Endothelial cell of umbilical vein (primary cell): Measurements from ENCODE around the gene EIF3K. TPM values are rescaled to one million over a fixed set of nuclear protein-coding genes. Genes with fewer than 3 reads are reported as not detected.
A peak's percentile ranks its signal among the peaks of the same experiment; 100 is the strongest.

Source experiments
- BruUV-seq: library from RNA; stranded (reverse); fragments of 400-500 nt; replicated peaks from 2 replicates; lab custom pipeline; 2021; lab: Mats Ljungman, UMichigan
- CTCF ChIA-PET: fragments of 300-600, 350-600 bp; sonication (Branson Sonifier 250); formaldehyde crosslinking; loops from one replicate; lab custom pipeline; 2021; ENCODE audit warnings: antibody characterized with exemption, inconsistent platforms; lab: Charles Lee
- POLR2A ChIA-PET: fragments of 300-600, 350-600 bp; sonication (Branson Sonifier 250); formaldehyde crosslinking; loops from one replicate; lab custom pipeline; 2021; ENCODE audit warnings: antibody characterized with exemption, inconsistent platforms; lab: Charles Lee
- DNase-seq: peaks from one replicate; pipeline ENCODE4 v3.0.0-alpha.2; 2011; ENCODE audit warnings: low read depth, low spot score
- FAIRE-seq: peaks from 2 replicates; lab custom pipeline; 2011; peaks lifted over from hg19 to GRCh38; lab: Jason Lieb, UNC
- H2AFZ ChIP-seq: 2 replicates; pipeline ENCODE4 v1.6.0; 2012; ENCODE audit warnings: low read depth, low read length, control low read depth, inconsistent platforms
- H3K27ac ChIP-seq: 2 replicates; pipeline ENCODE4 v1.5.1; 2011; ENCODE audit warnings: low read depth, mild to moderate bottlenecking, control low read depth, low read length, moderate library complexity; ENCODE audit not compliant: insufficient read depth
- H3K27me3 ChIP-seq, 2 experiments: 2 replicates each; pipeline versions ENCODE4 v1.6.0 to v1.6.1; 2011; ENCODE audit warnings: low read length in 2 of 2, mixed read lengths in 1 of 2; ENCODE audit not compliant: control insufficient read depth in 2 of 2, insufficient read depth in 2 of 2
- H3K36me3 ChIP-seq, 2 experiments: 2 replicates in 1 of 2; 3 replicates in 1 of 2; pipeline ENCODE4 v1.5.1; 2011; ENCODE audit warnings: low read length in 2 of 2, mild to moderate bottlenecking in 1 of 2, moderate library complexity in 1 of 2; ENCODE audit not compliant: control insufficient read depth in 2 of 2, insufficient read depth in 2 of 2; ENCODE audit errors: extremely low read depth in 1 of 2
- H3K4me1 ChIP-seq: 3 replicates; pipeline ENCODE4 v1.5.1; 2011; ENCODE audit warnings: mild to moderate bottlenecking, low read length; ENCODE audit not compliant: control insufficient read depth, insufficient read depth; ENCODE audit errors: extremely low read depth
- H3K4me2 ChIP-seq: 2 replicates; pipeline ENCODE4 v1.6.1; 2011; ENCODE audit warnings: low read length, control low read depth, mixed read lengths; ENCODE audit not compliant: insufficient read depth
- H3K4me3 ChIP-seq, 3 experiments: fragments of 200-600 bp in 1 of 3; sonication (generic), shearing (Covaris generic) in 1 of 3; replicated peaks in 1 of 3; 2 replicates each; pipeline ENCODE4 v1.5.1; 2011 to 2016; ENCODE audit warnings: control low read depth in 3 of 3, low read length in 3 of 3, mild to moderate bottlenecking in 2 of 3, inconsistent platforms in 1 of 3, low read depth in 1 of 3, moderate library complexity in 1 of 3; ENCODE audit not compliant: insufficient read depth in 1 of 3
- H3K79me2 ChIP-seq: 2 replicates; pipeline ENCODE4 v1.6.0; 2012; ENCODE audit warnings: low read length, inconsistent platforms; ENCODE audit not compliant: control insufficient read depth, insufficient read depth
- H3K9ac ChIP-seq: replicated peaks from 2 replicates; pipeline ENCODE3; 2011; ENCODE audit warnings: low read length, control low read depth; ENCODE audit not compliant: insufficient read depth; ENCODE audit errors: extremely low read depth
- H3K9me1 ChIP-seq: replicated peaks from 3 replicates; pipeline ENCODE4 v1.6.0; 2011; ENCODE audit warnings: mild to moderate bottlenecking, low read length; ENCODE audit not compliant: control insufficient read depth, insufficient read depth; ENCODE audit errors: extremely low read depth
- H3K9me3 ChIP-seq: replicated peaks from 2 replicates; pipeline ENCODE4 v1.5.1; 2012; ENCODE audit warnings: low read length, inconsistent platforms; ENCODE audit not compliant: control insufficient read depth, insufficient read depth
- H4K20me1 ChIP-seq: replicated peaks from 2 replicates; pipeline ENCODE3; 2011; ENCODE audit warnings: mild to moderate bottlenecking, low read length; ENCODE audit not compliant: control insufficient read depth, insufficient read depth; ENCODE audit errors: extremely low read depth
- CTCF ChIP-seq, 2 donors: IDR thresholded peaks; 1 replicate in 1 of 2; 2 replicates in 1 of 2; pipeline ENCODE4 v1.5.1; 2011; ENCODE audit warnings: low read length in 2 of 2, mild to moderate bottlenecking in 2 of 2, moderate library complexity in 2 of 2, control low read depth in 1 of 2, inconsistent platforms in 1 of 2, low read depth in 1 of 2; ENCODE audit not compliant: insufficient read depth in 1 of 2; ENCODE audit errors: extremely low read depth in 1 of 2
- EZH2 ChIP-seq: IDR thresholded peaks from 2 replicates; pipeline ENCODE4 v1.6.1; 2012; ENCODE audit warnings: borderline replicate concordance, low read depth, mild to moderate bottlenecking, moderate library complexity, low read length, inconsistent platforms; ENCODE audit not compliant: severe bottlenecking
- FOS ChIP-seq: IDR thresholded peaks from 2 replicates; pipeline ENCODE4 v1.6.1; 2011; ENCODE audit warnings: mild to moderate bottlenecking, low read length, moderate library complexity, borderline replicate concordance; ENCODE audit not compliant: insufficient read depth
- GATA2 ChIP-seq: IDR thresholded peaks from 2 replicates; pipeline ENCODE4 v1.7.0; 2011; ENCODE audit warnings: low read depth, mild to moderate bottlenecking, moderate library complexity, mixed read lengths, low read length; ENCODE audit not compliant: insufficient read length, insufficient read depth
- JUN ChIP-seq: IDR thresholded peaks from 2 replicates; pipeline ENCODE4 v1.6.1; 2011; ENCODE audit warnings: borderline replicate concordance, low read depth; ENCODE audit not compliant: insufficient read length, insufficient read depth
- MAX ChIP-seq: IDR thresholded peaks from 2 replicates; pipeline ENCODE4 v1.6.1; 2011; ENCODE audit not compliant: insufficient read depth, insufficient read length
- MYC ChIP-seq: IDR thresholded peaks from one replicate; pipeline ENCODE4 v1.6.1; 2011; ENCODE audit warnings: mild to moderate bottlenecking, low read depth, low read length
- POLR2A ChIP-seq: IDR thresholded peaks from 2 replicates; pipeline ENCODE4 v1.6.1; 2012; ENCODE audit warnings: low read depth, mild to moderate bottlenecking, control low read depth, low read length
- POLR2AphosphoS5 ChIP-seq: IDR thresholded peaks from 2 replicates; pipeline ENCODE4 v1.6.1; 2012; ENCODE audit warnings: low read depth, mild to moderate bottlenecking, control low read depth, low read length, moderate library complexity; ENCODE audit not compliant: insufficient read depth
- dilution Hi-C: fragments of 300-500 bp; cut with MboI; formaldehyde crosslinking; loops from one replicate; pipeline ENCODE4 v1.15.0; 2019; ENCODE audit warnings: low sequenced_read_pairs; ENCODE audit not compliant: extremely low pct_ligation_motif_present
- intact Hi-C: fragments of 100-400 bp; cut with micrococcal nuclease; formaldehyde crosslinking; loops from one replicate; pipeline ENCODE4 v1.10.0; 2022
- polyA plus RNA-seq, 4 experiments: library from polyadenylated mRNA; depleted of rRNA in 3 of 4; stranded (reverse) in 3 of 4; unstranded in 1 of 4; fragments of >200 nt; gene quantifications; 2 replicates each; pipeline versions ENCODE4 v1.2.1 to v1.2.3, GENCODE V29; 2011 to 2012; ENCODE audit warnings: missing spikeins in 1 of 4
- total RNA-seq: library from RNA; stranded (reverse); gene quantifications from 2 replicates; pipeline ENCODE4 v1.2.3, GENCODE V29; 2021

The EIF3K gene
- total and polyA plus RNA-seq, 2 donors (not counting 3 experiments of a cell fraction or from before 2014, with no cell fraction given): 267 to 584 TPM

- no TSS peak for BruUV-seq
- H3K36me3 ChIP-seq: no peaks in the 10 kb centered on the region
- no peaks in the 10 kb centered on the region for H3K9me3 ChIP-seq
- CTCF ChIA-PET: interaction anchor here (0.6 to 5.0 kb wide), 11 partner anchors 10 to 238 kb away, joined by 3 to 57 read pairs (median 5); partner anchors contain the start of gene EIF3K
- peak; percentile 34 for DNase-seq
- H3K27ac ChIP-seq: peak overlapping the region; percentile 70
- TF ChIP-seq POLR2A: no peak
- no peak for TF ChIP-seq FOS
- TF ChIP-seq JUN: no peak
- no peak for TF ChIP-seq MYC
- no peak for TF ChIP-seq MAX
- no peak for TF ChIP-seq EZH2
- no peak for TF ChIP-seq POLR2AphosphoS5
- TF ChIP-seq CTCF (IDR thresholded peaks at IDR 0.05; ENCODE audit: extremely low read depth in 1 of 2, insufficient read depth in 1 of 2, low read depth in 1 of 2, low read length in 2 of 2): no peak
- no peak for TF ChIP-seq GATA2
- peaks cover 35% of the 10 kb centered on the region for H3K4me1 ChIP-seq
- H2AFZ ChIP-seq: no peak overlapping the region
- H4K20me1 ChIP-seq: no peaks in the 10 kb centered on the region
- POLR2A ChIA-PET: interaction anchor here (1.0 to 3.0 kb wide), 8 partner anchors 10 to 59 kb away, joined by 4 to 28 read pairs (median 8); partner anchors contain the start of genes EIF3K and MAP4K1
- H3K9ac ChIP-seq: peak overlapping the region; percentile 92
- no peaks in the 10 kb centered on the region for H3K27me3 ChIP-seq
- H3K79me2 ChIP-seq: peaks cover 57% of the 10 kb centered on the region
- H3K9me1 ChIP-seq: no peaks in the 10 kb centered on the region
- peak overlapping the region; percentile 96 to 99 (median 98) for H3K4me3 ChIP-seq
- peak overlapping the region; percentile 54 for H3K4me2 ChIP-seq
- peak; percentile 21 for FAIRE-seq
- intact Hi-C loops (loop anchor here (1.0 to 10.0 kb wide), 3 partner anchors 18 to 207 kb away; no protein-coding TSS in a partner anchor), dilution Hi-C loops (no loop called here)
These were observed 29.2 kb downstream of the EIF3K start for GRCh38 chr19:38647966-38648768.
